WTC11 (cell line): ENCODE measurements around the gene NAT9. TPM values are rescaled to one million over a fixed set of nuclear protein-coding genes. Genes with fewer than 3 reads are reported as not detected.

Experiments used
- ATAC-seq: fragments of 200-7000 bp; cut with Tn5 transposase; 2 replicates; pipeline ENCODE4 v1.10.0; 2021; ENCODE audit warnings: mild to moderate bottlenecking, moderate library complexity
- CTCF ChIA-PET: fragments of 300-600 bp; sonication (Branson Sonifier 250); formaldehyde crosslinking; loops from one replicate; lab custom pipeline; 2021; ENCODE audit warnings: antibody characterized with exemption; lab: Charles Lee
- POLR2A ChIA-PET: fragments of 350-600 bp; sonication (Branson Sonifier 250); formaldehyde crosslinking; loops from one replicate; lab custom pipeline; 2021; ENCODE audit warnings: antibody characterized with exemption; lab: Charles Lee
- DNase-seq: peaks from one replicate; pipeline ENCODE4 v3.0.0; 2021; ENCODE audit warnings: low spot score
- H3K27ac Mint-ChIP-seq: 2 replicates; pipeline ENCODE4 v1.8.0; 2021; ENCODE audit warnings: mixed read lengths
- H3K27me3 Mint-ChIP-seq: 2 replicates; pipeline ENCODE4 v1.8.0; 2021; ENCODE audit warnings: low read depth, mild to moderate bottlenecking, moderate library complexity, mixed read lengths
- H3K36me3 Mint-ChIP-seq: 2 replicates; pipeline ENCODE4 v1.8.0; 2021; ENCODE audit warnings: mixed read lengths
- H3K4me1 Mint-ChIP-seq: 2 replicates; pipeline ENCODE4 v1.8.0; 2022; ENCODE audit warnings: mixed read lengths
- H3K4me3 Mint-ChIP-seq: 2 replicates; pipeline ENCODE4 v1.8.0; 2021; ENCODE audit warnings: mild to moderate bottlenecking, moderate library complexity, mixed read lengths
- H3K9me3 Mint-ChIP-seq: 2 replicates; pipeline ENCODE4 v1.8.0; 2021; ENCODE audit warnings: mixed read lengths
- ATF1 ChIP-seq: sonication (generic); formaldehyde crosslinking; IDR thresholded peaks from 2 replicates; pipeline ENCODE4 v1.8.1; 2023; ENCODE audit warnings: mild to moderate bottlenecking, moderate library complexity, missing genetic modification reagents
- ETV6 ChIP-seq: sonication (generic); formaldehyde crosslinking; IDR thresholded peaks from 2 replicates; pipeline ENCODE4 v1.8.1; 2022; ENCODE audit warnings: mild to moderate bottlenecking, missing genetic modification reagents
- NFE2L1 ChIP-seq: sonication (generic); formaldehyde crosslinking; IDR thresholded peaks from 2 replicates; pipeline ENCODE4 v1.8.1; 2023; ENCODE audit warnings: missing genetic modification reagents
- NR2C2 ChIP-seq: sonication (generic); formaldehyde crosslinking; IDR thresholded peaks from 2 replicates; pipeline ENCODE4 v1.8.0; 2022; ENCODE audit warnings: mild to moderate bottlenecking, missing genetic modification reagents
- NR3C1 ChIP-seq: sonication (generic); formaldehyde crosslinking; conservative IDR thresholded peaks from 2 replicates; pipeline ENCODE4 v1.8.1; 2023; ENCODE audit warnings: low read depth, mild to moderate bottlenecking, missing genetic modification reagents
- RORB ChIP-seq: fragments of 250-450 bp; sonication (Bioruptor Pico); IDR thresholded peaks from 2 replicates; pipeline ENCODE4 v1.9.0; 2021; ENCODE audit warnings: mild to moderate bottlenecking
- ZNF232 ChIP-seq: sonication (generic); formaldehyde crosslinking; IDR thresholded peaks from 2 replicates; pipeline ENCODE4 v1.8.0; 2022; ENCODE audit warnings: mild to moderate bottlenecking, missing genetic modification reagents
- ZNF317 ChIP-seq: sonication (generic); formaldehyde crosslinking; IDR thresholded peaks from 2 replicates; pipeline ENCODE4 v1.8.1; 2023; ENCODE audit warnings: low read depth, mild to moderate bottlenecking, moderate library complexity, missing genetic modification reagents, borderline replicate concordance
- ZNF416 ChIP-seq: fragments of 250-450 bp; sonication (Bioruptor Pico); IDR thresholded peaks from 2 replicates; pipeline ENCODE4 v1.9.0; 2021; ENCODE audit warnings: mild to moderate bottlenecking, inconsistent platforms
- total RNA-seq: library from RNA; stranded (reverse); gene quantifications from 3 replicates; pipeline ENCODE4 v1.2.3, GENCODE V29; 2021
- TF ChIP-seq, protein P1 (sequence below): sonication (generic); formaldehyde crosslinking; IDR thresholded peaks from 2 replicates; pipeline ENCODE4 v1.8.0; 2022; ENCODE audit warnings: missing genetic modification reagents
- TF ChIP-seq, protein P2 (sequence below): sonication (generic); formaldehyde crosslinking; IDR thresholded peaks from 2 replicates; pipeline ENCODE4 v1.8.0; 2022; ENCODE audit warnings: mild to moderate bottlenecking, missing genetic modification reagents
- TF ChIP-seq, protein P3 (sequence below): sonication (generic); formaldehyde crosslinking; IDR thresholded peaks from 2 replicates; pipeline ENCODE4 v1.8.1; 2022; ENCODE audit warnings: low read depth, missing genetic modification reagents, borderline replicate concordance
- TF ChIP-seq, protein P4 (sequence below): fragments of 250-450 bp; sonication (Bioruptor Pico); IDR thresholded peaks from 2 replicates; pipeline ENCODE4 v1.8.0; 2021; ENCODE audit warnings: mild to moderate bottlenecking
- TF ChIP-seq, protein P5 (sequence below): sonication (generic); formaldehyde crosslinking; IDR thresholded peaks from 2 replicates; pipeline ENCODE4 v1.8.0; 2022; ENCODE audit warnings: mild to moderate bottlenecking, missing genetic modification reagents
- TF ChIP-seq, protein P6 (sequence below): sonication (generic); formaldehyde crosslinking; IDR thresholded peaks from 2 replicates; pipeline ENCODE4 v1.8.1; 2023; ENCODE audit warnings: mild to moderate bottlenecking, moderate library complexity, missing genetic modification reagents
- TF ChIP-seq, protein P7 (sequence below): sonication (generic); formaldehyde crosslinking; IDR thresholded peaks from 2 replicates; pipeline ENCODE4 v1.8.1; 2023; ENCODE audit warnings: mild to moderate bottlenecking, missing genetic modification reagents, moderate library complexity
- TF ChIP-seq, protein P8 (sequence below): sonication (generic); formaldehyde crosslinking; IDR thresholded peaks from 2 replicates; pipeline ENCODE4 v1.8.1; 2023; ENCODE audit warnings: mild to moderate bottlenecking, missing genetic modification reagents, moderate library complexity
- TF ChIP-seq, protein P9 (sequence below): sonication (generic); formaldehyde crosslinking; IDR thresholded peaks from 2 replicates; pipeline ENCODE4 v1.8.1; 2022; ENCODE audit warnings: mild to moderate bottlenecking, moderate library complexity, missing genetic modification reagents
- TF ChIP-seq, protein P10 (sequence below): sonication (generic); formaldehyde crosslinking; IDR thresholded peaks from 2 replicates; pipeline ENCODE4 v1.8.1; 2023; ENCODE audit warnings: mild to moderate bottlenecking, missing genetic modification reagents

NAT9 gene
- total RNA-seq, 1 experiment from 2014 or later = 67.1 TPM

DNA sequence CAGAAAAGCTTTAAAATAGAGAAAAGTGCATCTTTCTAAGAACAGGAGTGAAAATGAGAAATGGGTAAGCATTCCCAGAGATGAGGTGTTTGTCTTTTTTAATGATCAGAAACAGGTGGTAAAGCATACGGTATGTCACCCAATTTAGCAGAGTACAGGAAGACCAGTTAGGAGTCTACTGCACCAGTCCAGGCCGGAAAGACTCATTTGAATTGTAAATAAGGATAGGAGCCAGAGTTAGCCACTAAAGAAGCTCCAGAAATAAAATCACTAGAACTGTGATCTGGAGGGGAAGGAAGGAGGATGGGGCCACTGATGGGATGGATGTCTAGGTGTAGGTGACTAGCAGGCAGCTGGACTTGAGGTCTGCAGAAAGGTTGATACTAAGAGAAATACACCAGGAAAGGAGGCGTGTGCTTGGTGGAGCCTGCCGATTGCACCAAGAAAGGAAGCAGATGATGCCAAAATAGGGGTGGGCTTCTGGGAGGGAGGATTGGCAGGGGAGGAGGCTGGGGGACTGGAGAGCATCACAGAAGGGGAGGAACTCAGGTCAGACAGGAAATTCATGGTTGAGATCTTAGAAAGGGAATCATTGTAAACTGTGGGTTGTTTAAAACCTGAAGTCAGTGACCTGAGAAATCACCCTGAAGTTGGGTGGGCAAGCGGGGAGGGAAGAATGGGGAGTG is 8.1 kb upstream of the NAT9 start:
- no peak overlapping the region for H3K4me3 Mint-ChIP-seq
- TF ChIP-seq ATF1 (CRISPR knock-in tag) (no peak), NFE2L1 (CRISPR knock-in tag) (no peak), ETV6 (CRISPR knock-in tag) (no peak), NR2C2 (CRISPR knock-in tag) (no peak), ZNF317 (no peak), RORB (CRISPR knock-in tag) (no peak), NR3C1 (CRISPR knock-in tag) (no peak), ZNF416 (CRISPR knock-in tag) (no peak), ZNF232 (CRISPR knock-in tag) (no peak)
- TF ChIP-seq, protein P1, sequence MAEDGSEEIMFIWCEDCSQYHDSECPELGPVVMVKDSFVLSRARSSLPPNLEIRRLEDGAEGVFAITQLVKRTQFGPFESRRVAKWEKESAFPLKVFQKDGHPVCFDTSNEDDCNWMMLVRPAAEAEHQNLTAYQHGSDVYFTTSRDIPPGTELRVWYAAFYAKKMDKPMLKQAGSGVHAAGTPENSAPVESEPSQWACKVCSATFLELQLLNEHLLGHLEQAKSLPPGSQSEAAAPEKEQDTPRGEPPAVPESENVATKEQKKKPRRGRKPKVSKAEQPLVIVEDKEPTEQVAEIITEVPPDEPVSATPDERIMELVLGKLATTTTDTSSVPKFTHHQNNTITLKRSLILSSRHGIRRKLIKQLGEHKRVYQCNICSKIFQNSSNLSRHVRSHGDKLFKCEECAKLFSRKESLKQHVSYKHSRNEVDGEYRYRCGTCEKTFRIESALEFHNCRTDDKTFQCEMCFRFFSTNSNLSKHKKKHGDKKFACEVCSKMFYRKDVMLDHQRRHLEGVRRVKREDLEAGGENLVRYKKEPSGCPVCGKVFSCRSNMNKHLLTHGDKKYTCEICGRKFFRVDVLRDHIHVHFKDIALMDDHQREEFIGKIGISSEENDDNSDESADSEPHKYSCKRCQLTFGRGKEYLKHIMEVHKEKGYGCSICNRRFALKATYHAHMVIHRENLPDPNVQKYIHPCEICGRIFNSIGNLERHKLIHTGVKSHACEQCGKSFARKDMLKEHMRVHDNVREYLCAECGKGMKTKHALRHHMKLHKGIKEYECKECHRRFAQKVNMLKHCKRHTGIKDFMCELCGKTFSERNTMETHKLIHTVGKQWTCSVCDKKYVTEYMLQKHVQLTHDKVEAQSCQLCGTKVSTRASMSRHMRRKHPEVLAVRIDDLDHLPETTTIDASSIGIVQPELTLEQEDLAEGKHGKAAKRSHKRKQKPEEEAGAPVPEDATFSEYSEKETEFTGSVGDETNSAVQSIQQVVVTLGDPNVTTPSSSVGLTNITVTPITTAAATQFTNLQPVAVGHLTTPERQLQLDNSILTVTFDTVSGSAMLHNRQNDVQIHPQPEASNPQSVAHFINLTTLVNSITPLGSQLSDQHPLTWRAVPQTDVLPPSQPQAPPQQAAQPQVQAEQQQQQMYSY = no peak
- TF ChIP-seq, protein P2, sequence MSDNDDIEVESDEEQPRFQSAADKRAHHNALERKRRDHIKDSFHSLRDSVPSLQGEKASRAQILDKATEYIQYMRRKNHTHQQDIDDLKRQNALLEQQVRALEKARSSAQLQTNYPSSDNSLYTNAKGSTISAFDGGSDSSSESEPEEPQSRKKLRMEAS (CRISPR knock-in tag) = no peak
- TF ChIP-seq, protein P3, sequence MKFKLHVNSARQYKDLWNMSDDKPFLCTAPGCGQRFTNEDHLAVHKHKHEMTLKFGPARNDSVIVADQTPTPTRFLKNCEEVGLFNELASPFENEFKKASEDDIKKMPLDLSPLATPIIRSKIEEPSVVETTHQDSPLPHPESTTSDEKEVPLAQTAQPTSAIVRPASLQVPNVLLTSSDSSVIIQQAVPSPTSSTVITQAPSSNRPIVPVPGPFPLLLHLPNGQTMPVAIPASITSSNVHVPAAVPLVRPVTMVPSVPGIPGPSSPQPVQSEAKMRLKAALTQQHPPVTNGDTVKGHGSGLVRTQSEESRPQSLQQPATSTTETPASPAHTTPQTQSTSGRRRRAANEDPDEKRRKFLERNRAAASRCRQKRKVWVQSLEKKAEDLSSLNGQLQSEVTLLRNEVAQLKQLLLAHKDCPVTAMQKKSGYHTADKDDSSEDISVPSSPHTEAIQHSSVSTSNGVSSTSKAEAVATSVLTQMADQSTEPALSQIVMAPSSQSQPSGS (CRISPR knock-in tag) = no peak
- TF ChIP-seq, protein P4, sequence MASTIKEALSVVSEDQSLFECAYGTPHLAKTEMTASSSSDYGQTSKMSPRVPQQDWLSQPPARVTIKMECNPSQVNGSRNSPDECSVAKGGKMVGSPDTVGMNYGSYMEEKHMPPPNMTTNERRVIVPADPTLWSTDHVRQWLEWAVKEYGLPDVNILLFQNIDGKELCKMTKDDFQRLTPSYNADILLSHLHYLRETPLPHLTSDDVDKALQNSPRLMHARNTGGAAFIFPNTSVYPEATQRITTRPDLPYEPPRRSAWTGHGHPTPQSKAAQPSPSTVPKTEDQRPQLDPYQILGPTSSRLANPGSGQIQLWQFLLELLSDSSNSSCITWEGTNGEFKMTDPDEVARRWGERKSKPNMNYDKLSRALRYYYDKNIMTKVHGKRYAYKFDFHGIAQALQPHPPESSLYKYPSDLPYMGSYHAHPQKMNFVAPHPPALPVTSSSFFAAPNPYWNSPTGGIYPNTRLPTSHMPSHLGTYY (CRISPR knock-in tag) = no peak
- TF ChIP-seq, protein P5, sequence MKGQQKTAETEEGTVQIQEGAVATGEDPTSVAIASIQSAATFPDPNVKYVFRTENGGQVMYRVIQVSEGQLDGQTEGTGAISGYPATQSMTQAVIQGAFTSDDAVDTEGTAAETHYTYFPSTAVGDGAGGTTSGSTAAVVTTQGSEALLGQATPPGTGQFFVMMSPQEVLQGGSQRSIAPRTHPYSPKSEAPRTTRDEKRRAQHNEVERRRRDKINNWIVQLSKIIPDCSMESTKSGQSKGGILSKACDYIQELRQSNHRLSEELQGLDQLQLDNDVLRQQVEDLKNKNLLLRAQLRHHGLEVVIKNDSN = no peak
- TF ChIP-seq, protein P6, sequence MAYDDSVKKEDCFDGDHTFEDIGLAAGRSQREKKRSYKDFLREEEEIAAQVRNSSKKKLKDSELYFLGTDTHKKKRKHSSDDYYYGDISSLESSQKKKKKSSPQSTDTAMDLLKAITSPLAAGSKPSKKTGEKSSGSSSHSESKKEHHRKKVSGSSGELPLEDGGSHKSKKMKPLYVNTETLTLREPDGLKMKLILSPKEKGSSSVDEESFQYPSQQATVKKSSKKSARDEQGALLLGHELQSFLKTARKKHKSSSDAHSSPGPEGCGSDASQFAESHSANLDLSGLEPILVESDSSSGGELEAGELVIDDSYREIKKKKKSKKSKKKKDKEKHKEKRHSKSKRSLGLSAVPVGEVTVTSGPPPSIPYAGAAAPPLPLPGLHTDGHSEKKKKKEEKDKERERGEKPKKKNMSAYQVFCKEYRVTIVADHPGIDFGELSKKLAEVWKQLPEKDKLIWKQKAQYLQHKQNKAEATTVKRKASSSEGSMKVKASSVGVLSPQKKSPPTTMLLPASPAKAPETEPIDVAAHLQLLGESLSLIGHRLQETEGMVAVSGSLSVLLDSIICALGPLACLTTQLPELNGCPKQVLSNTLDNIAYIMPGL (CRISPR knock-in tag) = no peak
- TF ChIP-seq, protein P7, sequence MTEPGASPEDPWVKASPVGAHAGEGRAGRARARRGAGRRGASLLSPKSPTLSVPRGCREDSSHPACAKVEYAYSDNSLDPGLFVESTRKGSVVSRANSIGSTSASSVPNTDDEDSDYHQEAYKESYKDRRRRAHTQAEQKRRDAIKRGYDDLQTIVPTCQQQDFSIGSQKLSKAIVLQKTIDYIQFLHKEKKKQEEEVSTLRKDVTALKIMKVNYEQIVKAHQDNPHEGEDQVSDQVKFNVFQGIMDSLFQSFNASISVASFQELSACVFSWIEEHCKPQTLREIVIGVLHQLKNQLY (CRISPR knock-in tag) = no peak
- TF ChIP-seq, protein P8, sequence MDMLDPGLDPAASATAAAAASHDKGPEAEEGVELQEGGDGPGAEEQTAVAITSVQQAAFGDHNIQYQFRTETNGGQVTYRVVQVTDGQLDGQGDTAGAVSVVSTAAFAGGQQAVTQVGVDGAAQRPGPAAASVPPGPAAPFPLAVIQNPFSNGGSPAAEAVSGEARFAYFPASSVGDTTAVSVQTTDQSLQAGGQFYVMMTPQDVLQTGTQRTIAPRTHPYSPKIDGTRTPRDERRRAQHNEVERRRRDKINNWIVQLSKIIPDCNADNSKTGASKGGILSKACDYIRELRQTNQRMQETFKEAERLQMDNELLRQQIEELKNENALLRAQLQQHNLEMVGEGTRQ (CRISPR knock-in tag) = no peak
- TF ChIP-seq, protein P9, sequence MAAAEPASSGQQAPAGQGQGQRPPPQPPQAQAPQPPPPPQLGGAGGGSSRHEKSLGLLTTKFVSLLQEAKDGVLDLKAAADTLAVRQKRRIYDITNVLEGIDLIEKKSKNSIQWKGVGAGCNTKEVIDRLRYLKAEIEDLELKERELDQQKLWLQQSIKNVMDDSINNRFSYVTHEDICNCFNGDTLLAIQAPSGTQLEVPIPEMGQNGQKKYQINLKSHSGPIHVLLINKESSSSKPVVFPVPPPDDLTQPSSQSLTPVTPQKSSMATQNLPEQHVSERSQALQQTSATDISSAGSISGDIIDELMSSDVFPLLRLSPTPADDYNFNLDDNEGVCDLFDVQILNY (CRISPR knock-in tag) = no peak
- TF ChIP-seq, protein P10, sequence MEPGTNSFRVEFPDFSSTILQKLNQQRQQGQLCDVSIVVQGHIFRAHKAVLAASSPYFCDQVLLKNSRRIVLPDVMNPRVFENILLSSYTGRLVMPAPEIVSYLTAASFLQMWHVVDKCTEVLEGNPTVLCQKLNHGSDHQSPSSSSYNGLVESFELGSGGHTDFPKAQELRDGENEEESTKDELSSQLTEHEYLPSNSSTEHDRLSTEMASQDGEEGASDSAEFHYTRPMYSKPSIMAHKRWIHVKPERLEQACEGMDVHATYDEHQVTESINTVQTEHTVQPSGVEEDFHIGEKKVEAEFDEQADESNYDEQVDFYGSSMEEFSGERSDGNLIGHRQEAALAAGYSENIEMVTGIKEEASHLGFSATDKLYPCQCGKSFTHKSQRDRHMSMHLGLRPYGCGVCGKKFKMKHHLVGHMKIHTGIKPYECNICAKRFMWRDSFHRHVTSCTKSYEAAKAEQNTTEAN (CRISPR knock-in tag) = no peak
- TF ChIP-seq, all 79 proteins: peak for 0
- no peaks in the 10 kb centered on the region for H3K27me3 Mint-ChIP-seq
- DNase-seq = no peak
- CTCF ChIA-PET = interaction anchor here (0.6 to 4.2 kb wide), 10 partner anchors 9 to 127 kb away, joined by 3 to 39 read pairs (median 4); partner anchors contain the start of gene RAB37
- peaks cover 22% of the 10 kb centered on the region for H3K4me1 Mint-ChIP-seq
- POLR2A ChIA-PET = interaction anchor here (0.7 kb wide), 1 partner anchor 35 kb away, joined by 5 read pairs; no protein-coding TSS in a partner anchor
- H3K27ac Mint-ChIP-seq = no peak overlapping the region; the same call in 1 of the 2 replicates
- no peak for ATAC-seq
- H3K36me3 Mint-ChIP-seq = no peaks in the 10 kb centered on the region
- H3K9me3 Mint-ChIP-seq = no peaks in the 10 kb centered on the region
